ENCODE measurements around the gene CLDN2. TPM values are rescaled to one million over a fixed set of nuclear protein-coding genes. Genes with fewer than 3 reads are reported as not detected.

CLDN2 gene
- total RNA-seq, 1 experiment from 2014 or later, result not detected

GRCh38 chrX:106973433-106974149, 53.4 kb downstream of the CLDN2 start:
- no peak for DNase-seq
- POLR2A ChIA-PET (ENCODE audit: unreplicated experiment), result no interaction called here
- H4K20me1 ChIP-seq (ENCODE audit: insufficient read depth), result no peaks in the 10 kb centered on the region
- H3K27me3 ChIP-seq (ENCODE audit: insufficient read depth, low read depth), result no peaks in the 10 kb centered on the region
- H3F3A ChIP-seq (ENCODE audit: insufficient read depth, low read depth), result no peaks in the 10 kb centered on the region
- no peaks in the 10 kb centered on the region for H3K9me2 ChIP-seq (ENCODE audit: insufficient read depth)
- intact Hi-C loops (cut with micrococcal nuclease; ENCODE audit: unreplicated experiment), result no loop called here
- H3K4me2 ChIP-seq, result no peak overlapping the region
- H3K9me3 ChIP-seq (ENCODE audit: insufficient read depth, low read depth), result no peaks in the 10 kb centered on the region
- BruUV-seq (replicated peaks), result no TSS peak
- H3K4me1 ChIP-seq (replicated peaks; ENCODE audit: insufficient read depth), result no peaks in the 10 kb centered on the region
- no peak overlapping the region for H3K4me3 ChIP-seq
- no peaks in the 10 kb centered on the region for H3K79me2 ChIP-seq (ENCODE audit: low read depth)
- H2AFZ ChIP-seq, result no peak overlapping the region
- TF ChIP-seq CTCF (conservative IDR thresholded peaks at IDR 0.05) (no peak), EZH2 (IDR thresholded peaks at IDR 0.05; ENCODE audit: low read depth) (no peak)
- CTCF ChIA-PET, result no interaction called here
- H3K27ac ChIP-seq, result no peak overlapping the region
- H3K36me3 ChIP-seq (ENCODE audit: low read depth), result no peaks in the 10 kb centered on the region

GRCh38 chrX:106976416-106976815, 56.2 kb downstream of the CLDN2 start:
- Histone ChIP-seq H3K9me2 (ENCODE audit: insufficient read depth) (no peaks in the 10 kb centered on the region), H3K27me3 (ENCODE audit: insufficient read depth, low read depth) (no peaks in the 10 kb centered on the region), H3K27ac (no peak overlapping the region), H3K79me2 (ENCODE audit: low read depth) (no peaks in the 10 kb centered on the region), H3K4me1 (replicated peaks; ENCODE audit: insufficient read depth) (no peaks in the 10 kb centered on the region), H3K36me3 (ENCODE audit: low read depth) (no peaks in the 10 kb centered on the region), H3K4me3 (no peak overlapping the region), H3K9me3 (ENCODE audit: insufficient read depth, low read depth) (no peaks in the 10 kb centered on the region), H3F3A (ENCODE audit: insufficient read depth, low read depth) (no peaks in the 10 kb centered on the region), H4K20me1 (ENCODE audit: insufficient read depth) (no peaks in the 10 kb centered on the region), H3K4me2 (no peak overlapping the region), H2AFZ (no peak overlapping the region)
- BruUV-seq (replicated peaks), result no TSS peak
- intact Hi-C loops (cut with micrococcal nuclease; ENCODE audit: unreplicated experiment), result no loop called here
- ChIA-PET CTCF (no interaction called here), POLR2A (ENCODE audit: unreplicated experiment) (no interaction called here)
- DNase-seq, result no peak
- TF ChIP-seq CTCF (conservative IDR thresholded peaks at IDR 0.05) (no peak), EZH2 (IDR thresholded peaks at IDR 0.05; ENCODE audit: low read depth) (no peak)

Other genes starting within 250 kb of the CLDN2 start
- 0.17 TPM in 1 of 2 replicates, not detected in the other for gene RNF128, start 193.7 kb upstream of the CLDN2 start, total RNA-seq (2021)
- 2.8 and 5.3 TPM in 2 replicates for gene TBC1D8B, start 117.7 kb upstream of the CLDN2 start, total RNA-seq (2021)
- gene RIPPLY1, start 17.1 kb upstream of the CLDN2 start, total RNA-seq (2021), result not detected in 2 replicates
- gene MORC4, start 79.8 kb downstream of the CLDN2 start, total RNA-seq (2021), result 10.8 and 11.1 TPM in 2 replicates
- 31.2 and 31.5 TPM in 2 replicates for gene RBM41, start 198.4 kb downstream of the CLDN2 start, total RNA-seq (2021)